Subcutaneous adipose tissue (tissue), 4 donors: ENCODE measurements around the gene AVEN. TPM values are rescaled to one million over a fixed set of nuclear protein-coding genes. Genes with fewer than 3 reads are reported as not detected.

Experiments
- CTCF ChIP-seq: fragments of 450-650 bp; IDR thresholded peaks from one replicate; pipeline ENCODE4 v1.5.1; 2016; ENCODE audit warnings: low read depth, mild to moderate bottlenecking, control low read depth, antibody characterized with exemption, moderate library complexity
- total RNA-seq, 4 donors: library from RNA; depleted of rRNA; stranded (reverse); fragments of >200 nt; gene quantifications; one replicate each; pipeline ENCODE4 v1.1.0, GENCODE V29; 2016

The AVEN gene
- total RNA-seq, 4 donors from 2014 or later = 8.5 to 26.1 (median 17.5) TPM

- TF ChIP-seq CTCF = no peak
Measured at GRCh38 chr15:34006381-34006780, 32.6 kb downstream of the AVEN start.

- TF ChIP-seq CTCF = no peak
Measured at GRCh38 chr15:34001536-34001935, 37.5 kb downstream of the AVEN start.

- no peak for TF ChIP-seq CTCF
Measured at GRCh38 chr15:33994005-33994615, 44.9 kb downstream of the AVEN start.

GRCh38 chr15:33988384-33988783 is 50.6 kb downstream of the AVEN start:
- TF ChIP-seq CTCF = no peak

GRCh38 chr15:33987444-33987843 is 51.6 kb downstream of the AVEN start:
- no peak for TF ChIP-seq CTCF

GRCh38 chr15:33985751-33986150 is 53.3 kb downstream of the AVEN start:
- TF ChIP-seq CTCF = no peak

GRCh38 chr15:33985287-33985686 is 53.7 kb downstream of the AVEN start:
- TF ChIP-seq CTCF = no peak
